Fibroblast of gingiva (primary cell): ENCODE measurements around the gene TCHP.

Experiments
- DNase-seq: peaks from one replicate; pipeline ENCODE4 v3.0.0-alpha.2; 2011; ENCODE audit warnings: low read depth

TCHP gene

DNA sequence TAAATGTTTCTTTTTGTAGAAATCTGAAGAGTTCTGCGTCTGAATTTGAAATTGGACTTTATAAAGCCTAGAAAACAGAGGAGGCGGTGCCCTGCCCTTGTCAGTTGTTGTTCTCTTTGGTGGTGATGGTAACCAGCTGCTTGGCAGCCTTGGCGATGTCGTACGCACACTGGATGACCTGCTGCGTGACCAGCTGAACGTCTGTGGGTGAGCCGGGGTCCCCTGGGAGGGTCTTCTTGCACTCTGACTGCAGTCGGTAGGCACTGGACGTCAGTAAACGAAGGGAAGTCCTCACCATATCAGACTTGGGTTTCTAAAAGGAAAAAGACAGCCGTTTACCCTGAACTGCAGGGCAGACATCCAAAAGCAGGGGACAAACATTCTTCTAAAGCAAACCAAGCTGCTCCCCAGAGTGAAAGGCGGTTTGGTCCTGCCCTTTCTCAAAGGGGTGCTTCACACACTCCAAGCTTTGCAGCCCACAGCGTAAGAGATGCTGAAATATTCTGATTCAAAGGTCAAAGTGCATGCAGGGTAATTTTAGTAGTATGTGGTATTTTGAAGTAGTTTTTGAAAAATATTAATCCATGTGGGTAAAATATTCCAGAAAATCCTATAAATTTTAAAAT is 32.9 kb downstream of the TCHP start:
- DNase-seq: peak; percentile 21

DNA sequence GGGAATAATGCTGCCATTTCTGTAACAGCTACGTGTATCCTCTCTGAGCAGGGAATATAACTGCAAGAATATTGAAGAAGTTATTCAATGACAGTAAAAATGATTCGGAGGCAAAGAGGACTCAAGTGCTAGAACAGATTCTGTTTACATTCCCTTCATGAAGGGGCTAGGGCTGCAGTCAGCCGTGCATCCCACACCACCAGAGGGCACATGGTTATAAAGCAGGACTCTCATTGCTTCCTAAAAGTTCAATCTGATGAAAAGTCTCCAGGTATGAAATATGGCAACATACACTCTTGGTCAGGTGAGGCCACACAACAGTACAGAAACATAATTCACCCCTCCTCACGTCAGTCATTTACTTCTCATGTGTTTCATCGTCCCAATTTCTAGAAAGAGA is 34.0 kb downstream of the TCHP start:
- DNase-seq: no peak

DNA sequence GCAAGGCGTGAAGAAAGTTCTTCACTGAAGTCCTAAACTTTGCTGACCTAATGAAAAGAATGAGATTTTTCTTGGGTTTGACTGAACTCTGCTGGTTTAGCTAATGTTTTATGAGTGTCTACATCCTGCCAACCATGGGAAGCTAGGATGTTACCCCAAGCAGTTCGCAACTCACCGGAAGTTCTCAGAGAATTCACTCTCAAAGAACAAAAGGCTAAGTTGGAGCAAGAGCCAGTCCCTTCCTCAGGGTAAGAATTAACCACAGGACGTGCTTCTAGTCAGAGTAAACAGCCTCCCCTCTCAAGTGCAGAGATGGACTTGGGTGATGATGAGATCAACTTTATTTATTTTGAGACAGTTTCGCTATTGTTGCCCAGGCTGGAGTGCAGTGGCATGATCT is 37.3 kb downstream of the TCHP start:
- DNase-seq: no peak

DNA sequence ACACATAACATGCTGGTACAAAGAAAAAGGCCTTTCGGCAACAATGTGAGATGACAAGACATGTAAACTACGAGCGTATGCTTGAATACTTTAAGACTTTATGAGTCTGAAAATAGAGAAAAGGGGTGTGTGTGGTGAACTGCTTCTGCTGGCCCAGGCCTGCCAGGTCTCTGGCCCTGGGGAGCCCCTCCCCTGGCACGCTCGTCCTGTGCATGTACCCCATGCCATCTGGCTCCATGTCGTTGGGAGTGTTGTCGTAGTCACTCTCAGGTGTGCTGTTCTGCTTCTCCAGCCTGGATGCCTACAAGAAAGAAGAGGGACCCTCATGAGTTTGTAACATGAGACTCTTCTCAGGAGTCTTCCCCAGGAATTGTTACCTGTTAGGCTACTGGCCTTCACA is 38.9 kb downstream of the TCHP start:
- DNase-seq: no peak

DNA sequence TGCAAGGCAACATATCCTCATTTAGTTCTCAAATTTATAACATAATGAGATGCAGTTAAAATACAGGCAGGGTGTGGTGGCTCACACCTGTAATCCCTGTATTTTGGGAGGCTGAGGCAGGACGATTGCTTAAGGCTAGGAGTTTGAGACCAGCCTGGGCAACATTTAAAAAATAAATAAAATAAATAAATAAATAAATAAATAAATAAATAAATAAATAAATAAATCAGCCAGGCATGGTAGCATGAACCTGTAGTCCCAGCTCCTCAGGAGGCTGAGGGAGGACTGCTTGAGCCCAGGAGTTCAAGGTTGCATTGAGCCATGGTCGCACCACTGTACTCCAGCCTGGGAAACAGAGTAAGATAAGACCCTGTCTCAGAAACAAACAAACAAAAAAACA is 39.4 kb downstream of the TCHP start:
- DNase-seq: no peak

DNA sequence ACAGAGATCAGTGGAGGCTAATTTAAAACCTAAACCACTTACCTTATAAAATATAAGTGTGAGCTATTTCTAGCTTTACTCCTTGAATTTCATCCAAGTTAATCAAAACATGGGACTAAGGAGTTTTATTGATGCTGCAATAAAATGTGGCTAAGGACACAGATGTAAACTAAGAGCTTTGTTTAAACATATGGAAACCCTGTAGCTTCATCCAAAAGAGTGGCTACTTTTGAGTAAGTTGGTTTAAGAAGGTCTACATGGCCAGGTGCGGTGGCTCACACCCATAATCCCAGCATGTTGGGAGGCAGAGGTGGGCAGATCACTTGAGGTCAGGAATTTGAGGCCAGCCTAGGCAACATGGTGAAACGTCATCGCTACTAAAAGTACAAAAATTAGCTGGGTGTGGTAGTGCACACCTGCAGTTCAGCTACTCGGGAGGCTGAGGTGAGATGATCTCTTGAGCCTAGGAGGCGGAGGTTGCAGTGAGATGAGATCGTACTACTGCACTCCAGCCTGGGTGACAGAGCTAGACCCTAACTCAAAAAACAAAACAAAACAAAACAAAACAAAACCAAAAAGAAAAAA is 40.4 kb downstream of the TCHP start:
- no peak for DNase-seq

DNA sequence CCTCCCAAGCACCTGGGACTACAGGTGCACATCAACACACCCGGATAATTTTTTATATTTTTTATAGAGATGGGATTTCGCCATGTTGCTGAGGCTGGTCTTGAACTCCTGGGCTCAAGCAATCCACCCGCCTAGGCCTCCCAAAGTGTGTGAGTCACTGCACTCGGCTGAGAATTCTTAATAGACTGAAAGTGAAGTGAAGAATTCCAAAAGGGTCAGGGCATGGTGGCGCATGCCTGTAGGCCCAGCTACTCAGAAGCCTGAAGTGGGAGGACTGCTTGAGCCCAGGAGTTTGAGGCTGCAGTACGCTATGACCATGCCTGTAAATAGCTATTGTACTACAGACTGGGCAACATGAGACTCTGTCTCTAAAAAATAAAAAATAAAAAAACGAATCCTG is 43.7 kb downstream of the TCHP start:
- DNase-seq: no peak

DNA sequence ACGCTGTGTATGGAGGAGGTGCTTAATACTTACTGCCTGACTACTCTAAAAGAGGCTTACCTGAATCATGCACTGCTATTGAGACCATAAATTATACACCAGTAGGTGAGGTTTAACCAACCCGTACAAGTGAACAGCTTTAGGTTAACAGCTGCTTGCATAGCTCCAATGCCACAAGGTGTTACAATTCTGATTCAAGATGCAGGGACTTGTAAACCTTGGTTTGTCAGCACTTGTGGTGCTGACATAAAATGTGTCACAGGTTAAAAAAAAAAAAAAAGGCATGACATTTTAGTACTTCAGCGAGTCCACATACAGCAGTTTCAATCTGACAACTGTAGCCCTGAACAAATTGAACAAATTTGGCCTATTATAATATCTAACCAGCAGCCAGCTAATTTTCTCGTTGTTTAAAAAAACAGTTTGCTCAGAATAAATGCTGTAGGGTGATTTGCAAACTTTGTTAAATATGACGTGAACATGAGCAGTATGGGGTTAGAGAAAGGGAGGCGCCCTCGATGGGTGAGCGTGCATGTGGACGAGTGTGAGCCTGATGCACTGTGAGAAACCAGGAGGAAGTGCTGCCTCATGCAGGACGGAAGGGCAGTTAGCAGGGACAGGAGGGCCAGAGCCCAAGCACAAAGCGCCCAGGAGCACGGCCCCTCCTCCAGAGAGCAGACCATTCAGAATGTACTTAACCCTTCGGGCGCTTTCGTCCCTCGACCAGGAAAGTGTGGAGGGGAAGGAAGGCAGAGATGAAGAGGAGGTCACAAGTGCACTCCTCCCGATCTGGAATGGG is 44.7 kb downstream of the TCHP start:
- DNase-seq: no peak

DNA sequence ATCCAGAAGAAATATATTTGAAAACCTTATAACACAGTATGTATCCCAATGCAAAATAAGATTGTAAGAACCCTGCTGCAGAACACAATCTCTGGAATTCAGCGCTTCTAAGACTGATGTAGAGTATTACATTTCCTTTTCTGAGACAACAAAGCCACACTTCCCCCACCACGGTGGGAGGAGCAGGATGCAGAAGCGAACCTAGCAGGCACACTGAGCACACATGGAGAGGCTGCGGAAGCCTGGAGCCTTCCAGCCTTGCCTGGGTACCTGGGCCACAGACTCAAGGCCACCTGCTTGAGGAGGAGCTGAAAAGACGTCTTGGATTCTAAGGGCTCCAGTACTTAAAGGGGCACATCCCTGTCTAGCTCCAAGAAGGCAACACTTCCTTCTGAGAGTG is 46.4 kb downstream of the TCHP start:
- no peak for DNase-seq

DNA sequence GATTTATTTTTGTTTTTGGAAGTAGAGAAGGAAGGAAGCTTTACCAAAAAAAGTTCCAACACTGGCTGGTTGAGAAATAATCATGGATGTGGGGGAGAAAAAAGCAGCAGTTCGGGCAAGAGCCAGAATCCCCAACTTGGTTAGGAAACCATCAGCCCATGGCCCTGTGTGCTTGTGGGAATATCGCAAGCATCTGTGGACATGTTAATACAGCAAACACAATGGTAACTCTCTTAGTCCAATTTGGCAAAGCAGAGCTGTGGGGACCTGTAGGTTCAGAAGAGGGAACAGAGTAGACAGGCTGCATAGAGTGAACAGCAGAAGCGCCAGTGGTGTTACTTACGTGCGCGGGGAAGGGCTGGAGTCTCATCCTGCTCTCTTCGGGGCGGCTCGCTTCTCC is 46.8 kb downstream of the TCHP start:
- no peak for DNase-seq

DNA sequence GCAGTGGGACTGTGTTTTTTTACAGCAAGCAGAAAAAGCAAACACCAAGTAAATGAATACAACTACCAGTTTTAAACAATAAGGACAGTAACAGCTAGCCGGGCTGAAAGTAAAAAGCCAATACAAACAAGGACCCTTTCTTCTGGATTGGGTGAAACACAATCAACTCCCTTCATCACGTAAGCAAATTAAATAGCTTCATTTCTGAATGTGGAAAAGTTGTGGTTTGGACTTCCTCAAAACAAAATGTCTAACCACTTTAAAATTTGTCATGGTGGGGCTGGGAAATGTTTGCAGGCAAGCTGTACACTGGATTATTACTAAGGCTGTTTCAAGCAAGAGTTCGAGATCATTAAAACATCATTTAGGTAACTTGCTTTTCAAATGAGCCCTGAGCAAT is 47.4 kb downstream of the TCHP start:
- peak; percentile 24 for DNase-seq

DNA sequence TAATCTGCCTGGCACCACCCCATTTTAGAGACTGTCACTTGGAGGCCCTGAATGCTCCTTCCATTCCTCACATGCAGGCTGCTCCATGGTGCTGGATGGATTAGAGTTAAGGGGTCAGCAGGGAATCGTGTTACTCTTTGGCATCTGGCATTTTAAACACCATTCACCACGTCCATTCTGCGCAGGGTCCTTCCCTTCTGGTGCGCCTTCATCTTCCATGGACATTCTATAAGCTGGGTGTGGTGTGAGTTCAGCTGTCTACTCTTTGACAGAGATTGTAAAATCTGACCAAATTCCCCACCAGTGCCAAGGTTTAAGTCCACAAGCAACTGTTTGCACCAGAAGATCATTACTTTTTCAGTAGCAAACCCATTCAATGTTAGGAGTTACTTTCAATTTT is 48.3 kb downstream of the TCHP start:
- no peak for DNase-seq

DNA sequence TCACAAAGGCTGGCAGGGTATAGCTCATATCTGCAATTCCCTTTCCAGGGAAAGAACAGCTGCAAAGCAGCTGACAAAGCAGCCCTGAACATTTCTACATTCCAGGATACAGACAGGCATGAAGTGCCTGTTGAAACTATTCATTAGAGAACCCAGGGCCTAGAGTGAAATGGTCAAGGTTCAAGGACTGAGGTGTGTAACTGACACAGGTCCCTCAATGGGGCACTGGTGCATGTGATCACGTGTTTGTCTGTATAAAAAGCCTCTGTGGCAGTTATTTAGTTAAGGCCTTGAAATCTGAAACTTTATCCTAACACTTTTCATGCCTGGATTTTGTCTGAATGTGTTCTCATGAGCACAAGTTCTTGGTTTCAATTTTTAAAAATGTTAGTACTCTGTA is 49.0 kb downstream of the TCHP start:
- peak; percentile 55 for DNase-seq

DNA sequence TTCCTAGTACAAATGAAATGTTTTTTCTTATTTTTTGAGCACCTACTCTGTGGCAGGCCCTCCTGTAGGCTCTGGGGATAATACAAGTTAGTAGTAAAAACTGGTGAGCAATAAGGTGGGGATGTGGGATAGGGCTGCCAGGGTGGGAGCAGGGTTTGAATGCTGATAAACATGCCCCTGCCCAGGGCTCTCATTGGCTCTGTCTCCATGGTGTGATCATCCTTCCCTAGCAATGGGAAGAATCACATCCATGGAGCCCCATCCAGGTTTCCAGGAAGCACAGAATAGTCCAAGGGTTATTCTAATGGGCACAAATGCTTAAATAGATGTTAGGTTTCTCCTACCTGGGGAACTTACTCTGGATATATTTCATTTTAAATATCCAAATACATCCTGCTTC is 50.6 kb downstream of the TCHP start:
- no peak for DNase-seq

DNA sequence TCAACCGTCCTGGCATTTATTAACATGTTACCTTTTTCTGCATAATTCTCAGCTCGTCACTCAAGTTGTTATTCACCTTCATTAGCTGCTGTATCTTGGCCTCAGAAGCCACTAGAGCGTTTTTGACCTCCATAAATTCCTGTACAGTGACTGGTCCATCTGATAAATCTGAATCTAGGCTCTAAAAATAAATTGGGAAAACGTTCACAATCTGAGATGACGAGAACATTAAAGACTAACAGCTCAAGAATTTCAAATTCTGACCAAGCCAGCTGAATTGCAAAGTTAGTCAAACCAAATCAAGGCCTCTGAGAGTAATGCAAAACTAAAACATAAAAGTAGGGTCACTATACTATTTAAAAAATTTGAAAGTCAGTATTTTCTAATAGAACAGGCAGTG is 51.1 kb downstream of the TCHP start:
- DNase-seq: peak; percentile 50

DNA sequence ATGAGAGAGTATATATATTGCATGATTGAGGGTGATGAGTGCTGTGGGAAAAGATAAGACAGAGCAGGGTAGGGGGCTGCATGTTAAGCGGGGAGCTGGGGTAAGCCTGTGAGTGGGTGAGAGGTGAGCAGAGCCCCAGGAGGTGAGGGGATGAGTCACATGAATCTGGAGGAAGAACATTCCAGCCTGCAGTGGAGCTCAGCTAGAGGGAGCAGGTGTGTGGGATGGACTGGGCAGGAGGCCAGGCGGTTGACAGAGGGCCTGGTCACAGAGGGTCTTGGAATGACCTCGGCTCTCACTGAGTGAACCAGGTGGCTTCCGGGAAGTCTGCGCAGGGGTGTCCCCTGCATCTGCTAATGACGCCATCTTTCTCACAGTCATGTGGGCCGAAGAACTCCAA is 51.7 kb downstream of the TCHP start:
- no peak for DNase-seq

DNA sequence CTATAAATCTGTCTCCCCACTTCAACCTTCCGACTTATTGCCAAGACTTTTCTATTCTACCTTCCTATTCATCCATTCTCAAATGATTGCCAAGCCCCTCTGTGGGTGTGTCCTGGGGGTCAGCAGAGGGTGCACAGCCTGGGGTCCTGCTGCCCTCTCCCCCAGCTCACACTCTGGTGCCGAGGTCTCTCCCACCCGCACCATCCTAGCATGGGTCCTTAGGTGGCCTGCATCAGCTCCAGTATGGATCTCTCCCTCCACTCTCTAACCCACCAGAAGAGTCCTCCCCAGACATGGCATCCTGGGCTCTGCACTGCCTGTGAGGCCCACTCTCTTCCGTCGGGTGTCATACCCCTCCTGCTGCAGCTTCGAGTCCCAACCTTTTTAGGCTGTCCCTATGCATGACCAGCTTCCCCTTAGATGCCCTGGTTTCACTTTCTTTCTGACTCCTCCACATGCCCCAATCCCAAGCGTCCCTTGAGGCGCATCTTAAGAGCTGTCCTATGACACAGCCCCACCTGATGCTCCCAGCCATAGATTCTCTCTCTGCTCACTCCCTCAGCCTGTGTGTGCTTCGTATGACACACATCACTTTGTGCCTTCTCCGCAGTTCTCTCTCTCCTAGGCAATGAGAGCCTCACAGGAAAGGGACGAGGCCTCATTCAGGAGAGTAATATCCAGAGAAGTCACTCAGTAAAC is 52.2 kb downstream of the TCHP start:
- DNase-seq: no peak

DNA sequence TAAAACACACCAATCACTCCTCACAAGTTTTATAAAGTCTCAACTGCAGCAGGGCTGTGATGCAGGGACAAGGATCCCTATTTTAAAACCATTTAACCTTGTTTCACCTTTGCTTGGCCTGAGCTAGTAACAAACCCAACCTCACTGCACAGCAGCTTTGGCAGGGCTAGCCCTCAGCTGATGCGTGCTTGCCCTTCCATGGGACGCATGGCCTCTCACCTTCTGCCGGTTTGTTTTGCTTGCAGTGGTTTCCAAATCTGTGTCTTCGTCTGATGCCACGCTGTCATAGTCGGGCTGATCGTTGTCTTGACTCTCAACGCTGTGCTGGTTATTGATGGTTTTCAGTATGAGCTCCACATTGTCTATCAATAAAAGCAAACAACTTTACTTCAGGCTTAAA is 52.8 kb downstream of the TCHP start:
- DNase-seq: no peak

DNA sequence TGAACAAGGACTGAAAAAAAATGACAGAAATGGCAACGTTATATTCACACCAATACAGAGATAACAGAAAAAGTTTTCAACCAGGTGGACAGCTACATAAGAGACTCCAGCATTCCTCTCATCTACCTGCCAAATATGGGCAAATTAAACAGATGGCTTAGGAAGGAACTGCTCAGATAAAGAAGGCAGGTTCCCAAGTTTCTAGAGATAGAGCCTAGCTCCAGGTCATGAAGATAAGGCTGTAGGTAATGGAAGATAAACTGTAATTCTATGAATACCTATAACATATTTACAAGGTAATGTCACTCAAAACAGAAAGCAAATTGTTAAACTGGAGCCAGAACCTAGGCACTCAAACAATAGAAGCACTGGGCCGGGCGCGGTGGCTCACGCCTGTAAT is 53.6 kb downstream of the TCHP start:
- no peak for DNase-seq

DNA sequence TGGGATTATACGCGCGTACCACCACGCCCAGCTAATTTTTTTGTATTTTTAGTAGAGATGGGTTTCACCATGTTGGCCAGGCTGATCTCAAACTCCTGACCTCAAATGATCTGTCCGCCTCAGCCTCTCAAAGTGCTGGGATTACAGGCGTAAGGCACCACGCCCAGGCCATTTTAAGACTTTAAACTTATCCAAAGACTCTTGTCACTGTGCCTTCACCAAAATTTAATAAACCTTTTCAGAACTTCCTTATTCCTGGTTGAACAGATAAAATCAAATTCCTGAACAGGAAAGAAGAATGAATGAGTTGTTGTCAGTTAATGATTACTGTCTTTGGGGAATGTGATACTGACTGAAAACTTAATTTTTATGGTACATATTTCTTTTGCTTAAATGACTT is 58.3 kb downstream of the TCHP start:
- DNase-seq: no peak

DNA sequence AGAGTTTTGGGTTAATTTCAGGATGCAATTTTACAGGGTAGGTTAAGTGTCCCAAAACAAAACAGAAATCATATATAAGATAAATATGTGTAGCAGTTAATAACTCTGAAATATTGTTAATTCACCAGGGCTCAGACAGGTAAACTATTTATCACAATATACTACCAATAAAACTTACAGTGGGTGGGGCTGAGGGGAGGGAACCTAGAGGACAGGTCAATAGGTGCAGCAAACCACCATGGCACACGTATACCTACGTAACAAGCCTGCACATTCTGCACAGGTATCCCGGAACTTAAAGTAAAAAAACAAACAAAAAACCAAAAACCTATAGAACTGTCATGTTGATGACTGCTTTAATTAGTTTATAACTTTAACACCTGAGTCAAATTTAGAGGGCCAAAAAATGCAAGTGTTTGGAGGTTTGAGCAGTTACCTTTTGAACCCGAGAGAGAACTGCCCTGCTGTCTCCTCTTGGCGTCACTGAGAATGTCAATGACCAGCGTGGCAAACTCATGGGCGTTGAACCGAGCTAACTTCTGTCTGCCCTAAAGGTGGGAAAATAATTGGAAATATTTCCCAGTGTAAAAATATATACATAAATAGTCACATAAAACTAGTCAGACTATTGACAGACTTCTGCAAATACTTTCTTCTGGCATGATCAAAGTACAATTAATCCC is 59.5 kb downstream of the TCHP start:
- no peak for DNase-seq

DNA sequence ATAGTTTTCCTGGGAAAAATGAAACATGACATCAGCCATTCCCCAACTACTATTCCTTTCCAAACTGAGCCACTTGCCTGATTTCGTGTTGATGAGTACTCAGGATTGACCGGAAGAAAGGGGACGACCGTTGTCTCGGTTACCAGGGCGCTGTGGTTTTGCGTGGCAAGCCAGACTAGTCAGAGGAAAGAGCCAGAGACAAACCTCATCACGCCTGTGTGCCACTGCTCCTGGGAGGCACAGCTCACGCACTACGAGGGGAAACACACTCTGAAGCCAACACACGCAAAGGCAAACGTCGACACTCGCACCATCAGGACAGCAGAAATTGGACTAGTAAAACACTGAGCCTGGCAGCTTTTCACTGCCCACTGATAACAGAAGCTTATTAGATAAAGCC is 61.1 kb downstream of the TCHP start:
- DNase-seq: no peak

DNA sequence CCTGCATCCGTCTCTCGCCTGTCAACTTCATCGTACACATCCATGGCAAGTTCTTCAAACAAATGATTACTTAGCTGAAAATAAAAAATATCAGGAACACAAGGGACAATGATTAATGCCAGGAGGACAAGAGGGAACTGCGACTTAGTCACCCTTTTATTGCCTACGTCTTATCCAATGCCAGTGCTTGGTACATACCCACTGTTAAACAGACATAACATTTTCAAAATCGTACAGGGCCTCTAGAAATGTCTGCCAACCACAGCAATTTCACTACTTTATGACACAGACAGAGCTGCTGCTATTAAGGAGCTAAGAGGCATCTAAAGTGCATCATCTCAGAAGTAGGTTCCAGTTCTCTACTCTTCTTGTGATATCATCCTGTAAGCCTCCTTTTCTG is 61.5 kb downstream of the TCHP start:
- no peak for DNase-seq
